ENCODE results near the gene CX3CR1.

GRCh38 chr3:39322936-39323335 is 43.1 kb upstream of the CX3CR1 start:
- TF ChIP-seq, protein P1, sequence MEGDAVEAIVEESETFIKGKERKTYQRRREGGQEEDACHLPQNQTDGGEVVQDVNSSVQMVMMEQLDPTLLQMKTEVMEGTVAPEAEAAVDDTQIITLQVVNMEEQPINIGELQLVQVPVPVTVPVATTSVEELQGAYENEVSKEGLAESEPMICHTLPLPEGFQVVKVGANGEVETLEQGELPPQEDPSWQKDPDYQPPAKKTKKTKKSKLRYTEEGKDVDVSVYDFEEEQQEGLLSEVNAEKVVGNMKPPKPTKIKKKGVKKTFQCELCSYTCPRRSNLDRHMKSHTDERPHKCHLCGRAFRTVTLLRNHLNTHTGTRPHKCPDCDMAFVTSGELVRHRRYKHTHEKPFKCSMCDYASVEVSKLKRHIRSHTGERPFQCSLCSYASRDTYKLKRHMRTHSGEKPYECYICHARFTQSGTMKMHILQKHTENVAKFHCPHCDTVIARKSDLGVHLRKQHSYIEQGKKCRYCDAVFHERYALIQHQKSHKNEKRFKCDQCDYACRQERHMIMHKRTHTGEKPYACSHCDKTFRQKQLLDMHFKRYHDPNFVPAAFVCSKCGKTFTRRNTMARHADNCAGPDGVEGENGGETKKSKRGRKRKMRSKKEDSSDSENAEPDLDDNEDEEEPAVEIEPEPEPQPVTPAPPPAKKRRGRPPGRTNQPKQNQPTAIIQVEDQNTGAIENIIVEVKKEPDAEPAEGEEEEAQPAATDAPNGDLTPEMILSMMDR (IDR thresholded peaks at IDR 0.05; ENCODE audit: low read depth, low read length, poor library complexity, severe bottlenecking): no peak
- no peak for TF ChIP-seq EZH2phosphoT487 (IDR thresholded peaks at IDR 0.05; ENCODE audit: borderline replicate concordance, low read length)
